Measurements from ENCODE around the gene TOPBP1. TPM values are rescaled to one million over a fixed set of nuclear protein-coding genes. Genes with fewer than 3 reads are reported as not detected.

The TOPBP1 gene
- total RNA-seq, 2 experiments from 2014 or later: 29.1 to 32.4 TPM

DNA sequence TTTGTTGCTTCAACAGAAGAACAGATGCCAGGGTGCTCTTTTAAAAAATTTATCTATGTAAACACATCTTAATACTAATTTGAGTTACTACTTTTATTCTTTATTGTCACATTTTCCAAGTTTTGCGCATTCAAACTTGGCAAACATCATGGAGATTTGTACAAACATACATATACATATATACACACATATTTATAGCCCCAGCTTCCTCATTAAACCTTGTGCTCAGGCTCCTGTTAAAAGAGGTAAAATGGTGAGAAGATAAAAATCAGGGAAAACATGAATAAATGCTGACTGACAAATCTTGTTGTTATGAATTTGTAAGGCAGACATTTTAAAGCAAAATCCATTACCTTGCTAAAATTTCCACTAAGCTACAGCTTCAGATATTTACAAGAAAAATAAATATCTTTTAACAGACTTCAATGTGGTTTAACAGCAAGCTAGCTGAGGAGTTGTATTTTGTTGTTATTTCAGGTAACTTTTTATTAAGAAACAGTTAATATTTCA lies 61.1 kb downstream of the TOPBP1 start:
- H3K9me3 ChIP-seq (ENCODE audit: control insufficient read depth in 1 of 2, insufficient read depth in 1 of 2, low read length in 2 of 2): no peaks in the 10 kb centered on the region
- no peaks in the 10 kb centered on the region for H3K27me3 Mint-ChIP-seq
- no peak overlapping the region for H3K4me3 Mint-ChIP-seq
- H3K36me3 ChIP-seq (ENCODE audit: insufficient read depth, low read length): peaks cover 11% of the 10 kb centered on the region
- CTCF ChIA-PET: no interaction called here
- no peak for DNase-seq
- no peaks in the 10 kb centered on the region for H3K9me3 Mint-ChIP-seq
- peaks cover 35% of the 10 kb centered on the region for H3K36me3 Mint-ChIP-seq (ENCODE audit: low read depth)
- TF ChIP-seq, protein P1, sequence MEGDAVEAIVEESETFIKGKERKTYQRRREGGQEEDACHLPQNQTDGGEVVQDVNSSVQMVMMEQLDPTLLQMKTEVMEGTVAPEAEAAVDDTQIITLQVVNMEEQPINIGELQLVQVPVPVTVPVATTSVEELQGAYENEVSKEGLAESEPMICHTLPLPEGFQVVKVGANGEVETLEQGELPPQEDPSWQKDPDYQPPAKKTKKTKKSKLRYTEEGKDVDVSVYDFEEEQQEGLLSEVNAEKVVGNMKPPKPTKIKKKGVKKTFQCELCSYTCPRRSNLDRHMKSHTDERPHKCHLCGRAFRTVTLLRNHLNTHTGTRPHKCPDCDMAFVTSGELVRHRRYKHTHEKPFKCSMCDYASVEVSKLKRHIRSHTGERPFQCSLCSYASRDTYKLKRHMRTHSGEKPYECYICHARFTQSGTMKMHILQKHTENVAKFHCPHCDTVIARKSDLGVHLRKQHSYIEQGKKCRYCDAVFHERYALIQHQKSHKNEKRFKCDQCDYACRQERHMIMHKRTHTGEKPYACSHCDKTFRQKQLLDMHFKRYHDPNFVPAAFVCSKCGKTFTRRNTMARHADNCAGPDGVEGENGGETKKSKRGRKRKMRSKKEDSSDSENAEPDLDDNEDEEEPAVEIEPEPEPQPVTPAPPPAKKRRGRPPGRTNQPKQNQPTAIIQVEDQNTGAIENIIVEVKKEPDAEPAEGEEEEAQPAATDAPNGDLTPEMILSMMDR (IDR thresholded peaks at IDR 0.05): no peak
- no peaks in the 10 kb centered on the region for H3K4me1 Mint-ChIP-seq (ENCODE audit: low read depth)
- no peaks in the 10 kb centered on the region for H3K4me1 ChIP-seq (ENCODE audit: insufficient read depth, low read length)
- POLR2A ChIA-PET: no interaction called here
- H3K27me3 ChIP-seq (ENCODE audit: control insufficient read depth in 1 of 2, insufficient read depth in 2 of 2, low read length in 2 of 2): no peaks in the 10 kb centered on the region
- no peak for ATAC-seq (ENCODE audit: poor library complexity)
- intact Hi-C loops (cut with DNase I, micrococcal nuclease): no loop called here
- H3K27ac ChIP-seq (ENCODE audit: low read depth in 1 of 2, low read length in 2 of 2): no peak overlapping the region
- H3K4me3 ChIP-seq (ENCODE audit: low read length): no peak overlapping the region
- H3K27ac Mint-ChIP-seq: no peak overlapping the region

DNA sequence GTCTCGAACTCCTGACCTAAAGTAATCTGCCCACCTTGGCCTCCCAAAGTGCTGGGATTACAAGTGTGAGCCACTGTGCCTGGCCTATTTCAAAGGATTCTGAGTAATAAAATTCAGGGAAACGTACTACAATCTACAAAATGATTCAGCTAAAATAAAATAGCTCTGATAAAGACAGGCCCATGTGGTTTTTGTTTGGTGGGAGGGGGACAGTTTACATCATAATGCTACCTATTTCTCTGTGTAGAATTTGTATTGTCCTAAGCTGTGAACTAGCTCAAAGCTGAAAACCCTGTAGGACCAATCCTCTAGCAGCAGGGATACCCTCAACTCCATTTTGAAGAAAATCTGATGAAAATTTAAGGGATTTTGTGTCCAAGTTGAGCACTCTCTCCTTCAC lies 62.5 kb downstream of the TOPBP1 start:
- DNase-seq (no peak), ATAC-seq (ENCODE audit: poor library complexity) (no peak)
- Mint-ChIP-seq H3K4me1 (ENCODE audit: low read depth) (peaks cover 4% of the 10 kb centered on the region), H3K36me3 (ENCODE audit: low read depth) (peaks cover 26% of the 10 kb centered on the region), H3K27ac (no peak overlapping the region), H3K27me3 (no peaks in the 10 kb centered on the region), H3K4me3 (no peak overlapping the region), H3K9me3 (no peaks in the 10 kb centered on the region)
- Histone ChIP-seq H3K9me3 (ENCODE audit: control insufficient read depth in 1 of 2, insufficient read depth in 1 of 2, low read length in 2 of 2) (no peaks in the 10 kb centered on the region), H3K27me3 (ENCODE audit: control insufficient read depth in 1 of 2, insufficient read depth in 2 of 2, low read length in 2 of 2) (no peaks in the 10 kb centered on the region), H3K4me3 (ENCODE audit: low read length) (no peak overlapping the region), H3K36me3 (ENCODE audit: insufficient read depth, low read length) (peaks cover 11% of the 10 kb centered on the region), H3K4me1 (ENCODE audit: insufficient read depth, low read length) (no peaks in the 10 kb centered on the region), H3K27ac (ENCODE audit: low read depth in 1 of 2, low read length in 2 of 2) (no peak overlapping the region)
- intact Hi-C loops (cut with DNase I, micrococcal nuclease): no loop called here
- POLR2A ChIA-PET: no interaction called here
- CTCF ChIA-PET: no interaction called here
- TF ChIP-seq, protein P1 (IDR thresholded peaks at IDR 0.05): no peak

DNA sequence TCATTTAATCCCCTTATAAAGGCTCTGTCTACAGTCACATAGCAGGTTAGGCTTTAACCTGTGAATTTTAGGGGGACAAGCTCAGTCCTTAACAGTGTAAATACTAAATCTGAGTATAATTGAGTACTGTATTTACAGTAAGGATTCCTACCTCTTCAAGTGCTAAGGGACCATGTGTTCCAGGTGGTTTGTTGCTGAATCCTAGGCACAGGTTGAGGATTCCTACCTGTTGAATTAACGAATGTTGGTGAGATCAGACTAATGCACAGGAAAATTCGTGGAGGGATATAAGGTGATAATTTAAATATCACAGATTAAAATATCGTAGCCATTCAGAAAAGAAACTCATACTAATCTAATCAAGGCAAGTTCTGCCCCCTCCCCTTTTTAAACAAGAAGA lies 63.3 kb downstream of the TOPBP1 start:
- H3K4me3 ChIP-seq (ENCODE audit: low read length): no peak overlapping the region
- no peak for DNase-seq
- POLR2A ChIA-PET: interaction anchor here (1.3 kb wide), 1 partner anchor 25 kb away, joined by 5 read pairs; the partner anchor contains the start of gene CDV3
- Mint-ChIP-seq H3K4me3 (no peak overlapping the region), H3K27ac (no peak overlapping the region), H3K27me3 (no peaks in the 10 kb centered on the region), H3K4me1 (ENCODE audit: low read depth) (peaks cover 4% of the 10 kb centered on the region), H3K36me3 (ENCODE audit: low read depth) (peaks cover 24% of the 10 kb centered on the region), H3K9me3 (no peaks in the 10 kb centered on the region)
- H3K27ac ChIP-seq (ENCODE audit: low read depth in 1 of 2, low read length in 2 of 2): no peak overlapping the region
- CTCF ChIA-PET: no interaction called here
- H3K4me1 ChIP-seq (ENCODE audit: insufficient read depth, low read length): no peaks in the 10 kb centered on the region
- ATAC-seq (ENCODE audit: poor library complexity): no peak
- H3K36me3 ChIP-seq (ENCODE audit: insufficient read depth, low read length): peaks cover 11% of the 10 kb centered on the region
- intact Hi-C loops (cut with DNase I, micrococcal nuclease): no loop called here
- H3K27me3 ChIP-seq (ENCODE audit: control insufficient read depth in 1 of 2, insufficient read depth in 2 of 2, low read length in 2 of 2): no peaks in the 10 kb centered on the region
- TF ChIP-seq, protein P1 (IDR thresholded peaks at IDR 0.05): no peak
- no peaks in the 10 kb centered on the region for H3K9me3 ChIP-seq (ENCODE audit: control insufficient read depth in 1 of 2, insufficient read depth in 1 of 2, low read length in 2 of 2)

All from CD4-positive, alpha-beta T cell (primary cell).